H1 (cell line): ENCODE results near the gene POLR1G. TPM values are rescaled to one million over a fixed set of nuclear protein-coding genes. Genes with fewer than 3 reads are reported as not detected.

Experiments used
- CHD7 ChIP-seq: fragments of 300-600 bp; sonication (generic); IDR thresholded peaks from 2 replicates; pipeline ENCODE4 v1.7.1; 2012; ENCODE audit warnings: low read length, moderate library complexity, mild to moderate bottlenecking, inconsistent platforms; ENCODE audit not compliant: insufficient replicate concordance
- HDAC6 ChIP-seq: IDR thresholded peaks from one replicate; pipeline ENCODE4 v1.7.1; 2012; ENCODE audit warnings: low read depth, mild to moderate bottlenecking, inconsistent platforms, low read length, moderate library complexity
- NANOG ChIP-seq: IDR thresholded peaks from 2 replicates; pipeline ENCODE4 v1.6.1; 2011; ENCODE audit warnings: low read length, low read depth, mild to moderate bottlenecking, inconsistent platforms; ENCODE audit not compliant: insufficient read depth, poor library complexity, severe bottlenecking
- TAF7 ChIP-seq: optimal IDR thresholded peaks from 2 replicates; pipeline ENCODE3; 2011; ENCODE audit warnings: low read depth, mild to moderate bottlenecking, inconsistent platforms, low read length, moderate library complexity, borderline replicate concordance
- polyA plus RNA-seq, 7 experiments: library from polyadenylated mRNA; depleted of rRNA in 3 of 7; stranded (reverse) in 5 of 7; unstranded in 2 of 7; fragments of >200 nt in 5 of 7; fragments of 200-250 nt in 2 of 7; gene quantifications; 1 replicate in 5 of 7; 2 replicates in 1 of 7; 4 replicates in 1 of 7; pipeline versions ENCODE4 v1.2.1 to v1.2.3, GENCODE V29; 2011 to 2013; ENCODE audit warnings: missing spikeins in 2 of 7, mixed read lengths in 2 of 7
- total RNA-seq: library from RNA; stranded (reverse); fragmentation: NEBNext Ultra II Directional; extraction: Animal tissue kit (Norgen Biotek cat#: 25700); gene quantifications from 2 replicates; pipeline ENCODE4 v1.2.1, GENCODE V29; 2021

The POLR1G gene
- total and polyA plus RNA-seq, 2 of the 8 experiments (the other 6 are each of a cell fraction or from before 2014, with no cell fraction given): 16.8 to 34.8 TPM

- TF ChIP-seq CHD7 (no peak), HDAC6 (no peak), NANOG (no peak), TAF7 (no peak)
Observed at GRCh38 chr19:45357445-45357783, 49.0 kb upstream of the POLR1G start (continued).
